GM23248 (cell line): ENCODE data around the gene TPBGL. TPM values are rescaled to one million over a fixed set of nuclear protein-coding genes. Genes with fewer than 3 reads are reported as not detected.
A peak's percentile ranks its signal among the peaks of the same experiment; 100 is the strongest.

ENCODE experiments used
- DNase-seq: peaks from one replicate; pipeline ENCODE4 v3.0.0-alpha.2; 2015
- H2AFZ ChIP-seq: fragments of 200-600 bp; sonication (generic); 2 replicates; pipeline ENCODE4 v1.6.1; 2016; ENCODE audit warnings: antibody characterized with exemption
- H3F3A ChIP-seq: fragments of 200-600 bp; sonication (generic); 2 replicates; pipeline ENCODE4 v1.6.1; 2016; ENCODE audit warnings: mild to moderate bottlenecking, antibody characterized with exemption, mixed run types; ENCODE audit not compliant: insufficient read depth
- H3K27ac ChIP-seq: fragments of 200-600 bp; sonication (generic); 2 replicates; pipeline ENCODE4 v1.5.1; 2016; ENCODE audit warnings: mild to moderate bottlenecking
- H3K27me3 ChIP-seq: fragments of 200-600 bp; sonication (generic); replicated peaks from 2 replicates; pipeline ENCODE4 v1.6.1; 2016; ENCODE audit warnings: mild to moderate bottlenecking; ENCODE audit not compliant: insufficient read depth
- H3K36me3 ChIP-seq: fragments of 200-600 bp; sonication (generic); 2 replicates; pipeline ENCODE4 v1.6.1; 2016; ENCODE audit warnings: low read depth, mild to moderate bottlenecking
- H3K4me1 ChIP-seq: fragments of 200-600 bp; sonication (generic); 2 replicates; pipeline ENCODE4 v1.6.1; 2016; ENCODE audit warnings: mild to moderate bottlenecking; ENCODE audit not compliant: insufficient read depth
- H3K4me2 ChIP-seq: fragments of 200-600 bp; sonication (generic); one replicate; pipeline ENCODE4 v1.6.1; 2016; ENCODE audit warnings: mild to moderate bottlenecking; ENCODE audit not compliant: unreplicated experiment
- H3K4me3 ChIP-seq: fragments of 200-600 bp; sonication (generic); 2 replicates; pipeline ENCODE4 v1.5.1; 2016; ENCODE audit warnings: mild to moderate bottlenecking
- H3K79me2 ChIP-seq: fragments of 200-600 bp; sonication (generic); 2 replicates; pipeline ENCODE4 v1.6.1; 2016; ENCODE audit warnings: mild to moderate bottlenecking; ENCODE audit not compliant: insufficient read depth
- H3K9ac ChIP-seq: fragments of 200-600 bp; sonication (generic); 2 replicates; pipeline ENCODE4 v1.6.1; 2016; ENCODE audit warnings: mild to moderate bottlenecking
- H3K9me2 ChIP-seq: fragments of 200-600 bp; sonication (generic); 2 replicates; pipeline ENCODE4 v1.6.1; 2016; ENCODE audit warnings: mixed run types, mild to moderate bottlenecking, moderate library complexity; ENCODE audit not compliant: insufficient read depth
- H3K9me3 ChIP-seq: fragments of 200-600 bp; sonication (generic); one replicate; pipeline ENCODE4 v1.6.1; 2017; ENCODE audit warnings: low read depth
- H4K20me1 ChIP-seq: fragments of 200-600 bp; sonication (generic); 2 replicates; pipeline ENCODE4 v1.6.0; 2016; ENCODE audit not compliant: insufficient read depth
- EZH2 ChIP-seq: fragments of 200-600 bp; sonication (generic); IDR thresholded peaks from 2 replicates; pipeline ENCODE4 v1.6.1; 2018; ENCODE audit warnings: antibody characterized with exemption, mild to moderate bottlenecking; ENCODE audit not compliant: insufficient read depth, poor library complexity, severe bottlenecking
- EZH2phosphoT487 ChIP-seq: fragments of 200-600 bp; sonication (generic); IDR thresholded peaks from 2 replicates; pipeline ENCODE4 v1.6.1; 2018; ENCODE audit warnings: antibody characterized with exemption, moderate library complexity, mild to moderate bottlenecking, low read depth; ENCODE audit not compliant: insufficient read depth
- WGBS, 2 experiments: methylation state at CpG; one replicate each; pipeline ENCODE4 v1.1.6; 2015 to 2017; ENCODE audit warnings: low lambda C conversion rate in 2 of 2, low coverage in 1 of 2; ENCODE audit errors: missing lambda C conversion rate in 2 of 2; 5-methylcytosine and 5-hydroxymethylcytosine counted together
- in situ Hi-C: fragments of 300-500 bp; cut with MboI; formaldehyde crosslinking; loops from 2 replicates; pipeline ENCODE4 v1.15.0; 2020
- polyA plus RNA-seq: library from polyadenylated mRNA; unstranded; fragments of >200 nt; fragmentation: Nextera tagmentation; extraction: Ambion mirVana; gene quantifications from 2 replicates; pipeline ENCODE4 v1.2.1, GENCODE V29; 2016
- total RNA-seq: library from RNA; depleted of rRNA; stranded (reverse); fragments of >200 nt; shearing (Covaris generic); gene quantifications from 2 replicates; pipeline ENCODE4 v1.2.3, GENCODE V29; 2014

Gene TPBGL
- total and polyA plus RNA-seq, 2 experiments from 2014 or later = not detected

- no peaks in the 10 kb centered on the region for H3K79me2 ChIP-seq
- H3K4me2 ChIP-seq = no peak overlapping the region
- H3K4me1 ChIP-seq = no peaks in the 10 kb centered on the region
- H3F3A ChIP-seq = no peaks in the 10 kb centered on the region
- H3K9me2 ChIP-seq = no peaks in the 10 kb centered on the region
- no peak for TF ChIP-seq EZH2
- TF ChIP-seq EZH2phosphoT487 = no peak
- no peak overlapping the region for H2AFZ ChIP-seq
- no peaks in the 10 kb centered on the region for H3K36me3 ChIP-seq
- no peak overlapping the region for H3K4me3 ChIP-seq
- no peaks in the 10 kb centered on the region for H4K20me1 ChIP-seq
- no peaks in the 10 kb centered on the region for H3K9me3 ChIP-seq
- WGBS, 2 experiments = 74 to 75% methylated on average over 5 to 6 of the region's 6 CpGs
- H3K9ac ChIP-seq = no peak overlapping the region
- H3K27ac ChIP-seq = no peak overlapping the region
- peaks cover 3% of the 10 kb centered on the region for H3K27me3 ChIP-seq
- DNase-seq = no peak
- in situ Hi-C loops = no loop called here
Measured at GRCh38 chr11:75264971-75265370, 24.4 kb downstream of the TPBGL start.

DNA sequence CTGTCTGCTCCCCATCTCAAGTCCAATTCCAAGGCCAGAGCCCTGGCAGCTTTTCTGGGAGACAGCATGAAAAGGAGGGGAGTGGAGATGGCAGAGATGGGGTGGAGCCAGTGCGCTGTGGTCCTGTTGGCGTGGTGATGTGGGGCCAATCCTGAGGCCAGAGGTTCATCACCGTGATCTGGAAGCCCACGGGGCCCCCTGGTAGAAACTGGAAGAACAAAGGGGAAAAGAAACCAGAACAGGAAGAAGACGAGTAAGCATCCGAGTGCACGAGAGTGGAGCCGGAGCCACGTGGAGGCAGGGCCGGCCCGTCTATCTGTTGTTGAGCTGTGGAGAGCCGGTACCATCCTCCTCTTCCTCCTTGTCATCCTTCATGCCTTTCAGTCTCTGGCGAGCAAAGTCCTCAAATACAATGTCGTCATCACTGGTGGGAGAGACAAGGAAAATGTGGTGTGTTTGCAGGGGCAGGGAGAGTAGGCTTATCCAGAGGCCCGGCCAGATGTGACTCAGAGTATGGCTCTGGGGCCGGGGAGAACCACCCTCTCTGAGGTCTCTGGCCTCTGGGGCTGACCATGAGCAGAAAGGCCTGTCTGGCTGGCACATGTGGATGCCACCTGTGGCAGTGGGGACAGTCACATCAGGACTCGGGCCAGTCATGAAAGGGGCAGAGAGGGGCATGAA is 25.4 kb downstream of the TPBGL start:
- H3K4me2 ChIP-seq = no peak overlapping the region
- no peaks in the 10 kb centered on the region for H3K9me2 ChIP-seq
- no peak overlapping the region for H3K27ac ChIP-seq
- no peaks in the 10 kb centered on the region for H3K79me2 ChIP-seq
- H2AFZ ChIP-seq = no peak overlapping the region
- DNase-seq = peak; percentile 42
- H3K36me3 ChIP-seq = no peaks in the 10 kb centered on the region
- no peak for TF ChIP-seq EZH2phosphoT487
- no peaks in the 10 kb centered on the region for H3F3A ChIP-seq
- H3K27me3 ChIP-seq = no peaks in the 10 kb centered on the region
- in situ Hi-C loops = no loop called here
- H3K9me3 ChIP-seq = no peaks in the 10 kb centered on the region
- H3K4me1 ChIP-seq = no peaks in the 10 kb centered on the region
- no peak overlapping the region for H3K9ac ChIP-seq
- H3K4me3 ChIP-seq = no peak overlapping the region
- no peaks in the 10 kb centered on the region for H4K20me1 ChIP-seq
- 72 to 75% methylated on average over 17 of the region's 17 CpGs for whole genome bisulfite sequencing, 2 experiments

DNA sequence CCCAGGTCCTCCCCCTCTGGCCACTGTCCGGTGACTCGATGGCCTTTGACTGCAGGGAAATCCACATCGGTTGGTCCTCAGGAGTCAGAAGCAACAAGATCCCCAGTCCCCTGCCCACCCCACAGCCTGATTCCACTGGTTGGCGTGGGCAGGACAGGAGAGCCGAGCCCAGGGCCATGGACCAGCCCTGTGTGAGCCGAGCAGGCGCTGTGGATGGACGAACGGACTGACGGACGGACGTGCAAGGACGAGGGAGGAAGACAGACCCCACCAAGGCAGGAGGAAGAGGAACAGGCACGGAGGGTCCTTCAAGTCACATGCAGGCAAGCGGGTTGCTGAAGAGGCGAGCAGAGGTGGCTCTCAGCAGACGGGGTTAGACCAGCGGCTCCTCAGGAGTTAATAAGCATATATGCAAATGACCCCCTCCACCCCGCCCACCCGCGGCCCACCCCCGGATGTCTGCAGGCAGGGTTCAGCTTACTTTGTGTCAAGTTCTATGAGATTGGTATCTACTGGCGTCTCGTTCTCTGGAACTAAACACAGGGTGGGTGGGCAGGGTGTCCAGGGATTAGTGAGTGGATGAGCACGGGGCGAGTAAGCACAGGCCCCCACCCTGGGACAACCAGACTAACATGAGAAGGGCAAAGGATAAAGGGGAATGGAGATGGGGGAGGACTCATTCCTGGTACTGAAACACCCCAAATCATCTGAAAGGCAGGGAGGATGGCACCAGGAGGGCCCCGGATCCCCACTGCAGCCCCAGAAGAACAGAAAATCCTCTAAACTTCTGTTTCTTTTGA is 26.8 kb downstream of the TPBGL start:
- Histone ChIP-seq H4K20me1 (no peaks in the 10 kb centered on the region), H3K36me3 (no peaks in the 10 kb centered on the region), H3K27ac (no peak overlapping the region), H3K4me3 (no peak overlapping the region), H3K9me2 (no peaks in the 10 kb centered on the region), H2AFZ (no peak overlapping the region), H3K79me2 (no peaks in the 10 kb centered on the region), H3K9ac (no peak overlapping the region), H3K9me3 (no peaks in the 10 kb centered on the region), H3K4me1 (no peaks in the 10 kb centered on the region), H3K27me3 (no peaks in the 10 kb centered on the region), H3F3A (no peaks in the 10 kb centered on the region), H3K4me2 (no peak overlapping the region)
- in situ Hi-C loops = no loop called here
- WGBS, 2 experiments = 76 to 78% methylated on average over 20 to 27 of the region's 27 CpGs
- no peak for DNase-seq
- TF ChIP-seq EZH2phosphoT487 (no peak), EZH2 (no peak)

GRCh38 chr11:75268626-75269366 is 28.2 kb downstream of the TPBGL start:
- no peak for DNase-seq
- no peaks in the 10 kb centered on the region for H3K79me2 ChIP-seq
- in situ Hi-C loops = no loop called here
- 88 to 90% methylated on average over 19 to 25 of the region's 25 CpGs for WGBS, 2 experiments
- H3K27ac ChIP-seq = no peak overlapping the region
- no peak overlapping the region for H3K4me2 ChIP-seq
- H2AFZ ChIP-seq = no peak overlapping the region
- no peaks in the 10 kb centered on the region for H3K9me2 ChIP-seq
- H3F3A ChIP-seq = no peaks in the 10 kb centered on the region
- no peaks in the 10 kb centered on the region for H3K4me1 ChIP-seq
- no peak overlapping the region for H3K9ac ChIP-seq
- no peaks in the 10 kb centered on the region for H3K9me3 ChIP-seq
- H3K4me3 ChIP-seq = no peak overlapping the region
- TF ChIP-seq EZH2 = no peak
- TF ChIP-seq EZH2phosphoT487 = no peak
- H3K27me3 ChIP-seq = no peaks in the 10 kb centered on the region
- H4K20me1 ChIP-seq = no peaks in the 10 kb centered on the region
- no peaks in the 10 kb centered on the region for H3K36me3 ChIP-seq
